NCI-H2227 (cell line): ENCODE data around the gene TPSG1.
"Not testable (repeated sequence)": the region's sequence is repeated elsewhere in the genome, so short reads cannot be mapped to it uniquely, and the experiment has no call there.

ENCODE experiments used
- DNase-seq: peaks from one replicate; lab custom pipeline; 2025; ENCODE audit not compliant: unreplicated experiment; lab: John Stamatoyannopoulos, UW

Gene TPSG1

DNA sequence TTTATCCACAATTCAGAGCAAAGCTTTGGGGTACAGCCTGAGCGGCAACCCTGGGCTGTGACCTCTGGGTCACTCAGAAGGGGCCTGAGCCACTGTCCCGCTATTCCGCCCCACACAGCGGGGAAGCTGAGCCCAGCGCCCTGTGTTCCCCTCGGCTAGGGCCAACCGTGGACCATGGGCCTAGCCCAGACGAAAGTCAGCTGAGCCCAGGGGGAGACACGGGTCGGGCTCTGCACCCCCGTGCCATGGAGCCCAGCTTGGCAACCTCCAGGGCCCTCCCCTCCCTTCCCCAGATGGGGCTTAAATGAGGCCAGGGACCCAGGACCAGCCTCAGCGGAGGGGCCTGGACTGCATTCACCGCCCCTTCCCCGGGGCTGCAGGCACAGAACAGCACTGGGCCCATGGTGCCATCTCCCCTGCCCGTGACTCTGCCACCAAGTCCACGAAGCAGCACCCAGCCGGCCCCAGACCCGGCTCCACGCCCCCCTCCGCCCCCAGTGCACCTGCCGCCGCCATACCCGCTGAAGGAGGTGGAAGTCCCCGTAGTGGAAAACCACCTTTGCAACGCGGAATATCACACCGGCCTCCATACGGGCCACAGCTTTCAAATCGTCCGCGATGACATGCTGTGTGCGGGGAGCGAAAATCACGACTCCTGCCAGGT is 32.6 kb upstream of the TPSG1 start:
- no peak for DNase-seq

DNA sequence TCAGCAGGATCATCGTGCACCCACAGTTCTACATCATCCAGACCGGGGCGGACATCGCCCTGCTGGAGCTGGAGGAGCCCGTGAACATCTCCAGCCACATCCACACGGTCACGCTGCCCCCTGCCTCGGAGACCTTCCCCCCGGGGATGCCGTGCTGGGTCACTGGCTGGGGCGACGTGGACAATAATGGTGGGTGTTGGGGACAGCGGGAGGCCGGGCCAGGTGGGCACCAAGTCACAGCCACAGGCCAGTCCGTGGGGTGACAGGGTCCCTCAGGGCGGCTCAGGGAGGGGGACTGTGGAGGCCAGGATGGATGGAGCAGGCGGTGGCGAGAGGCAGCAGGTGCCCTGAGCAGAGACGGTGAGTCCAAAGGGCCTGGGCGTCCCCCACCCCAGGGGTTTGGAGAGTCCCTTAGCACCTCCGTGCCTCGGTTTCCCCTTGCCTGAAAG is 31.8 kb upstream of the TPSG1 start:
- no peak for DNase-seq

DNA sequence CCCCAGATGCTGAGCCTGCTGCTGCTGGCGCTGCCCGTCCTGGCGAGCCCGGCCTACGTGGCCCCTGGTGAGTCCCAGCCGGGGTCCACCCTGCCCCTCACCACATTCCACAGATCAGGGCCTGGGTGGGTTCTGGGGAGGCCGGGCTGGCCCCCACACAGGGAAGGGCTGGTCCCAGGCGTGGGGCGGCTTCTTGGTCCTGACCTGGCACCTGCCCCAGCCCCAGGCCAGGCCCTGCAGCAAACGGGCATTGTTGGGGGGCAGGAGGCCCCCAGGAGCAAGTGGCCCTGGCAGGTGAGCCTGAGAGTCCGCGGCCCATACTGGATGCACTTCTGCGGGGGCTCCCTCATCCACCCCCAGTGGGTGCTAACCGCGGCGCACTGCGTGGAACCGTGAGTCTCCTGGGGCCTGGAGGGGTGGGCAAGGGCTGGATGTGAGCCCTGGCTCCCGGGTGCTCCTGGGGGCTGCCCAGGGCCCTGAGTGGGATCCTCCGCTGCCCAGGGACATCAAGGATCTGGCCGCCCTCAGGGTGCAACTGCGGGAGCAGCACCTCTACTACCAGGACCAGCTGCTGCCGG is 31.3 kb upstream of the TPSG1 start:
- DNase-seq, result not testable (repeated sequence)

DNA sequence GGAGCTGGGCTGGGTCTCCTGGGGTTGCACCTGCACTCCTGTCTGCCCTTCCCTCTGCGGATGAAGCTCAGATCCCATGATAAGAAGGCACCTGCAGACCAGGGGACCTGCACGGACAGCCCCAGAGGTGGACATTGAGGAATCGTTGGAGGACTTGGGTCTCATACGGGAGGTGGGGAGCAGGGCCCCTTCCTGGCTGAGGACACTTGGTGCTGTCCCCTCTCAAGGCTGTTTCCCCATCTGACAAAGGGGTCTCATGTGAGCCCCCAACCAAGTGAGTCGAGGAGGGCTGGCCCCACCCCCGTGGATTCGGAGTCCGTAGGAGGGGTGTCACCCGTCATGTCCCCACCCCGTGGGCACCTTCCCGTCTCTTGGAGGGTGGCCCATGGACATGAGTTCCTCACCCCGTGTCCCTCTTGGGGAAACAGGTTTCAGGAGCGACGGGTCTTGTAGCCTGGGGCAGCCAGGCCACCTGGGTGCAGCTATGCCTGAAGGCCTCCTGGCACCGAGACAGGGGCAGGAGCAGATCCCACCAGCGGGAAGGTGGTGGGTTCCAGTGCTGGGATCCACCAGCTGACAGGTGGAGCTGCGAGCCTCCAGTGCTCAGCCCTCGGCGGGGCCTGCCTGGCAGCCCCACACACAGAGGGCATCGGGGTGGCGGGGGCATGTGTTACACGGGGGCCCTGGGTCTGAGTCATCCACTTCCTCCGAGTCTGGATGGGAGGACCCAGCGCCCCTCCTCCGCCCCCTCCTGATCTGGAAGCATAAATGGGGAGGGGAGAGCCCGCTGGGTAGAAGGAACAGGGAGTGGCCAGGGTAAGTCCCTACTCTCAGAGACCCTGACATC is 30.4 kb upstream of the TPSG1 start, which contains the start of gene TPSD1:
TPSD1 (plus strand) TSS at position 794 of the 847 bp plus-strand sequence. CDS start 212 bp downstream, outside the sequence.
- not testable (repeated sequence) for DNase-seq

DNA sequence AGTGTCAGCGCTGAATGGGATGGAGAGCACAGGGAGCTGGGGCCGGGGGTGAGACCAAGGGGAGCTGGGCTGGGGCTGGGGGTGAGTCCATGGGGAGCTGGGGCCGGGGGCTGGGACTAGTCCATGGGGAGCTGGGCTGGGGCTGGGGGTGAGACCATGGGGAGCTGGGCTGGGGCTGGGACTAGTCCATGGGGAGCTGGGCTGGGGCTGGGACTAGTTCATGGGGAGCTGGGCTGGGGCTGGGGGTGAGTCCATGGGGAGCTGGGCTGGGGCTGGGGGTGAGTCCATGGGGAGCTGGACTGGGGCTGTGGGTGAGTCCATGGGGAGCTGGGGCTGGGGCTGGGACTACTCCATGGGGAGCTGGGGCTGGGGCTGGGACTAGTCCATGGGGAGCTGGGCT is 29.8 kb upstream of the TPSG1 start:
- DNase-seq, result not testable (repeated sequence)

DNA sequence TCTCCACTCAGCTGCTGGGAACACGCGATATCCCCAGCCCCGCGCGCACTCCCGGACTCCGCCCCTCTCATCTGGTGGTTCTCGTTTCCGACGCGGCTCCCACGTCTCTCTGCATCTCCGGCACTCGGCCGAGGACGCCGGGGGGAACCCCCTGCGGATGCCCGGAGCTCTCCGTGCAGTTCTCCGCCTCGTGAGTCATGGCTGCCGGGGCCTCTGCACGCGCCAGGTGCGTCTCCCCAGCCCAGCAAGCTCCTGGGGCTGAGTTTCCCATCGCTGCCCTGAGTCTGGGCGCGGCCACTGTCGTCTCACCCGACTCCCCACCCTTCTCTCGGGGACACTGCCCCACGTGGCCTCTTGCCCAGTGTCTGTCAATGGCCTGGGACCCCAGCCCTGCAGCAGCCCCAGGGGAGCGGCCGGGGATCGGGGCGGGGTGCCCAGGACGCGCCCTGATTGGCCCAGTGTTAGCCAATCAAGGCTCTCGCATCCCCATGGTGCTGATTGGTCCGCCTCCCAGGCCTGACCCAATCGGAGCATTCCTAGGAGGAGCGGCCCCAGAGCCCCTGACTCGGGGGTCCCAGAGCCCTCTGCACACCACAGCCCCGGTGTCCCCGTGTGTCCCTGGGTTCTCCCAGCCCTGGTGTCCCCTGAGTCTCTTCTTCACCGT is 28.8 kb upstream of the TPSG1 start:
- DNase-seq, result not testable (repeated sequence)

DNA sequence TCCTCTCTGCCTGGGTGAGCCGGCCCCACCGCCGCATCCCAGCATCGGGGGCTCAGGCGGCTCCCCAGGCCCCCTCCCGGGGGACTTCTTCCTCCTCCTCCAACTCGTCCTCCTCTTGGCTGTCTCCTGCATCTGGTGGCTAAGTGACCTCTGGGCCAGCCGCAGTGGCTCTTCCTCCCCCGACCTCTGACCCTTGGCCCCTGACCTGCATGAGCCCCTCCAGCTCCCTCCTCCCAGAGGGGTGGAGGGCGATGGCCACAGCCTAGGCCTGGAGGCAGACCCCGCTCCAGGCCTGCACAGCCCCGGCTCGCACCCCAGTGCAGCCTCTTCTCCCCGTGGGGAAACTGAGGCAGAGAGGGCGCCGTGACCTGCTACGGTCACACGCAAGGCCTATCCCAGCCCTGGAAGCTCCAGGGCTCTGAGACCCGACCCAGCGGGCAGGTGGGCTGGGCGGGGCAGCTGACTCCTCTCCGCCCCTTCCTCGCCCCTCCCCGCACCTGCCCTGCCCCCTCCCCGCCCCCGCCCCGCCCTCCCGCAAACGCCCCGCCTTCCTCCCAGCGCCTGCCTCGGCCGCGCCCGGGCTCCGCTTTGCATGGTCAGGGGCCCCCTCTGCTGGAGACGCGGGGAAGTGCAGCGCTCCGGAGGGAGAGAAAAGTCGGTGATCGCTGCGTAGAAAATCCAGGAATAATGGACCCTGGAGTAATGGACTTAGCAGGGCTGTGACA is 24.1 kb upstream of the TPSG1 start:
- not testable (repeated sequence) for DNase-seq

DNA sequence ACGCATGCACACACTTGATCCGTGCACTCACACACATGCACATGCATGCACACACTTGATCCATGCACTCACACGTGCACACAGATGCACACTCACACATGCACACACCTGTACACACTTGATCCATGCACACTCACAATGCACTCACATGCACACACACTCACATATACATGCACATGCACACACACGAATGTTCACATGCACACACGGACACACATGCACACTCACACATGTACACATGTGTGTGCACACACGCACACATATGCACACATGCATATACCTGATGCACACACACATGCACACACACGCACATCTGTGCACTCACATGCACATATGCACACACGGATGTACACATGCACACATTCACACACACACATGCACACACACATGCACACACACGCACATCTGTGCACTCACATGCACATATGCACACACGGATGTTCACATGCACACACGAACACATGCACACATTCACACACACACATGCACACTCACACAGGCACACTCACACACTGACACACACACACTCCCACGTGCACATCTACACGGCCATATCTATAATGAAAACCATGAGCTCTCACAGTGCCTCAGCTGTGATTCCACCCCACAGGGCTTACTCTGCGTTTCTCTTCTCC is 23.0 kb upstream of the TPSG1 start:
- not testable (repeated sequence) for DNase-seq

DNA sequence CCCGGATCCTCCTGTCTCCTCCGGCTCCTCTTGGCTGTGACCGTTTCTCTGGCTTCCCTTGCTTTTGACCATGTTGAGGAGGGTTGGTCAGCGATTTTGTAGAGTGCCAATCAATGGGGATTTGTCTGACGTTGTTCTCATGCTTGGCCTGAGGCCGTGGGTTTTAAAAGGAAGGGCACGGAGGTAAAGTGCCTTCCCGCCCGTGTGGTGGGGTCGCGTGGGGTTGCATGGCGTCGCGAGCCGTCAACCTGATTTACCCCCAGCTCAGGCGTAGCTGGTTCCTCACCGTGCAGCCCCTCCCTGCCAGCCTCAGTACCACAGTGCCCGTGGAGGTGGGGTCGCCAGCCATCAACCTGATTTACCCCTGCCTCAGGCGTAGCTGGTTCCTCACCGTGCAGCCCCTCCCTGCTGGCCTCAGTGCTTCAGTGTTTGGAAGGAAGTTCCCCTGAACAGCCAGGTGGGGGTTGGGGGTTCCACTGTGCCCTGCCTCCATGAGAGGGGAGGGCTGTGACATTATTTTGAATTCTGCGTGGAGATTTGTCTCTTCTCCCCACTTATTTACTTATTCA is 20.5 kb upstream of the TPSG1 start:
- DNase-seq, result no peak

DNA sequence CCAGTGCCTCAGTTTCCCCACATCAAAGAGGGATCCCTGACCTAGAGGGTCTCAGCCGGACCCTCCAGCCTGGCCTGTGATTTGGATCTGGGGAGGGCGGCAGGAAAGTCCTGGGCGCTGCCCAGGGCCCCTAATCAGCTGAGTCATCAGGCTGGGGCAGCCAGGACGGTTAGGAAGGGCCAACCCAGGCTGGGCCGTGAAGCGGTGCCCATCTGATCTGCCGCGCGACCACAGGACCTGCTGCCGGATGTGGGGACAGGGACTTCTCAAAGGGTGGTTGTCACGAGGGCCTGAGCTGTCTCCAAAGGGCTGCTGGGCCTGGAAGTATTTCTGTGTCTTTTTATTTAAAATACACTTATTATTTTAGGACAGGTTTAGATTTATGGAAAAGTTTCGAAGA is 19.8 kb upstream of the TPSG1 start:
- DNase-seq, result no peak

DNA sequence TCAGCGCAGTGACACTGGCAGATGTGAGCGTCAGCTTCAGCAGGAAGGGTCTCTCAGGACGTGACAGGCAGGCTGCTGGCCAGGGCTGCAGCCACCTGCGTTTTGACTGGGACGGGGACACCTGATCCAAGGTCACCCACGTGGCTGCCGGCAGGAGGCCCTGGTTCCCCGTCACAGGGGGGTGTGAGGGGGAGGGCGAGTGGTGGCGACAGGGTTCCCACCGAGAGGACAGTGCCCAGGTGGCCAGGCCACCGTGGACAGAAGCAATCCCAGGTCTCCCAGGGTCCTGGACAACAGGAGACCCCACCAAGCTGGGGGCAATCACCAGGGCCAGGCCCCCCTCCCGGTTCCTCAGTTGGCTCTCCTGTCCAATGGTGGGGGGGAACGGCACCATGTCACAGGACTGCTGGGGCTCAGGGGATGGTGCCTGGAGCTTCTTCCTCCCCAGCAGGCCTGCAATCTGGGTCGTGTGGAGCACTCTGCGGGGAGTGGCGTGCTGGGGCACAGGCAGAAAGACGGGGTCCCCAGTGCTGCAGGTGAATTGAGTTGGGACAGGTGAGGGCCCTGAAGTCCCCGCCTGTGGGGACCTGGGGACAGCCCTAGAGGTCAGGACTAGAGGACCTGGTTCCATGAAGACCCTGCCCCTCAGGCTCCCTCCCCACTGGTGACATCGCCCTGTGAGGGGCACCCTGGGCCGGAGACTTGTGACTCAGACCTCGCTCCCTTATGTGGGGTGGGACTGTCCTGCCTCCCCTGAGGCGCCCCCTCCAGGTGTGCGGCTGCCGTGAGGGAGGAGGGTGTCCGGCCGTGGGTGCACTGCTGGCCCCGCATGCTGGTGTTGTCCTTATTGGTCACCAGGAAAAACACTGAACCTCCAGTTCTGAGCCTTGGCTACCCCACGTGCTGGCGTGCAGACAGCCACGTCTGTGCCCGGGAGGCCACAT is 19.1 kb upstream of the TPSG1 start:
- DNase-seq, result not testable (repeated sequence)

DNA sequence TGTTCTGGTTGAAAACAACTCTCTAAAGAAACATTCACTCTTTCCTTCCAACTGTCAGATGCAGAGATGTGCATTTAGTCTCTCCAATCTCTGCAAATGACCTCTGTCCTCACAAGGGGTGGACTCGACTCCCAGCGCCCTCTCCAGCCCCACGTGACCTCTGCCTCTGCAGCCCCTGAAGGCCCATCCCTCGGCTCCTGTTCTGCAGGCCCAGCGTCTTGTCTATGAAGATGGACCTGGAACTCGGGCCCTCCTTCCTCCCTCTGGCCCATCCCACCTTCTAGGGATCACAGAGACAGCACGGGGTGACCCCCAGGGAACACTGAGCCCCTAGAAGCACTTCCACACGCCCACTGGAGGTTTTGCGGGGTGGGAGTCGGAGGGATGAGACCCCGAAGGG is 18.3 kb upstream of the TPSG1 start:
- DNase-seq, result not testable (repeated sequence)

DNA sequence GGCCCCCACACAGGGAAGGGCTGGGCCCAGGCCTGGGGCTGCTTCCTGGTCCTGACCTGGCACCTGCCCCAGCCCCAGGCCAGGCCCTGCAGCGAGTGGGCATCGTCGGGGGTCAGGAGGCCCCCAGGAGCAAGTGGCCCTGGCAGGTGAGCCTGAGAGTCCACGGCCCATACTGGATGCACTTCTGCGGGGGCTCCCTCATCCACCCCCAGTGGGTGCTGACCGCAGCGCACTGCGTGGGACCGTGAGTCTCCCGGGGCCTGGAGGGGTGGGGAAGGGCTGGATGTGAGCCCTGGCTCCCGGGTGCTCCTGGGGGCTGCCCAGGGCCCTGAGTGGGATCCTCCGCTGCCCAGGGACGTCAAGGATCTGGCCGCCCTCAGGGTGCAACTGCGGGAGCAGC is 16.0 kb upstream of the TPSG1 start:
- DNase-seq, result not testable (repeated sequence)

DNA sequence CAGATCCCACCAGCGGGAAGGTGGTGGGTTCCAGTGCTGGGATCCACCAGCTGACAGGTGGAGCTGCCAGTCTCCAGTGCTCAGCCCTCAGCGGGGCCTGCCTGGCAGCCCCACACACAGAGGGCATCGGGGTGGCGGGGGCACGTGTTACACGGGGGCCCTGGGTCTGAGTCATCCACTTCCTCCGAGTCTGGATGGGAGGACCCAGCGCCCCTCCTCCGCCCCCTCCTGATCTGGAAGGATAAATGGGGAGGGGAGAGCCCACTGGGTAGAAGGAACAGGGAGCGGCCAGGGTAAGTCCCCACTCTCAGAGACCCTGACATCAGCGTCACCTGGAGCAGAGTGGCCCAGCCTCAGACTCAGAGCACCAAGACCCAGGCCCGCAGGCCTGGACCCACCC is 15.4 kb upstream of the TPSG1 start, which contains the start of gene TPSAB1:
TPSAB1 (plus strand) TSS at position 270 of the 400 bp plus-strand sequence. CDS start 234 bp downstream, outside the sequence.
- not testable (repeated sequence) for DNase-seq

DNA sequence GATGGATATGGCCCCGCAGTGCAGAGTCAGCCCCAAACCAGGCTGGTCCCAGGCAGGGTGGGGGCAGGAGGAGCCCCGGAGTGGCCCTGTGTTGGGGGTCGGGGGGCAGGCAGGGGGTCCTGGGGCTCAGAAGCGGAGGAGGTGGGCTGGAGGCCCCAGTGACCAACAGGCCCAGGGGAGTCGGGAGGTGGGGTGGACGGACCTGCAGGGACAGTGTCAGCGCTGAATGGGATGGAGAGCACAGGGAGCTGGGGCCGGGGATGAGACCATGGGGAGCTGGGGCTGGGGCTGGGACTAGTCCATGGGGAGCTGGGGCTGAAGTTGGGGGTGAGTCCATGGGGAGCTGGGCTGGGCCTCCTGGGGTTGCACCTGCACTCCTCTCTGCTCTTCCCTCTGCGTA is 14.5 kb upstream of the TPSG1 start:
- DNase-seq, result not testable (repeated sequence)

DNA sequence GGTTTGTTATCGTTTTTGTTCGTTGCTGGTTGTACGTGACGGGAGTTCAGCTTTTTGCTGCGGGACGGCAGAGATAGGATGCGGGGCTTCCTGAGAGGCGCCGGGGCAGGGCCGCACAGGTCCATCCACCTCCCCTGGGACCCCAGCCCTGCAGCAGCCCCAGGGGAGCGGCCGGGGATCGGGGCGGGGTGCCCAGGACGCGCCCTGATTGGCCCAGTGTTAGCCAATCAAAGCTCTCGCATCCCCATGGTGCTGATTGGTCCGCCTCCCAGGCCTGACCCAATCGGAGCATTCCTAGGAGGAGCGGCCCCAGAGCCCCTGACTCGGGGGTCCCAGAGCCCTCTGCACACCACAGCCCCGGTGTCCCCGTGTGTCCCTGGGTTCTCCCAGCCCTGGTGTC is 13.8 kb upstream of the TPSG1 start:
- DNase-seq, result peak; percentile 26

DNA sequence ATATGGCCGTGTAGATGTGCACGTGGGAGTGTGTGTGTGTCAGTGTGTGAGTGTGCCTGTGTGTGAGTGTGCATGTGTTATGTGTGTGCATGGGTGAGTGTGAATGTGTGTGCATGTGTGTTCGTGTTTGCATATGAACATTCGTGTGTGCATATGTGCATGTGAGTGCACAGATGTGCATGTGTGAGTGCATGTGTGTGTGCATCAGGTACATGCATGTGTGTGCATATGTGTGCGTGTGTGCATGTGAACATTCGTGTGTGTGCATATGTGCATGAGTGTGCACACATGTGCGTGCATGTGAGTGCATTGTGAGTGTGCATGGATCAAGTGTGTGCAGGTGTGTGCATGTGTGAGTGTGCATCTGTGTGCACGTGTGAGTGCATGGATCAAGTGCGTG is 12.9 kb upstream of the TPSG1 start:
- no peak for DNase-seq

DNA sequence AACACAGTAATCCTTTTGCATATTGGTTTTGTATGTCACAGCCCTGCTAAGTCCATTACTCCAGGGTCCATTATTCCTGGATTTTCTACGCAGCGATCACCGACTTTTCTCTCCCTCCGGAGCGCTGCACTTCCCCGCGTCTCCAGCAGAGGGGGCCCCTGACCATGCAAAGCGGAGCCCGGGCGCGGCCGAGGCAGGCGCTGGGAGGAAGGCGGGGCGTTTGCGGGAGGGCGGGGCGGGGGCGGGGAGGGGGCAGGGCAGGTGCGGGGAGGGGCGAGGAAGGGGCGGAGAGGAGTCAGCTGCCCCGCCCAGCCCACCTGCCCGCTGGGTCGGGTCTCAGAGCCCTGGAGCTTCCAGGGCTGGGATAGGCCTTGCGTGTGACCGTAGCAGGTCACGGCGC is 11.6 kb upstream of the TPSG1 start:
- not testable (repeated sequence) for DNase-seq
